DND-41 (cell line): Measurements from ENCODE around the gene DQX1.
A peak's percentile ranks its signal among the peaks of the same experiment; 100 is the strongest.

Experiments
- CTCF ChIP-seq: IDR thresholded peaks from 2 replicates; pipeline ENCODE4 v1.5.1; 2012; ENCODE audit warnings: borderline replicate concordance, low read length, moderate library complexity, mild to moderate bottlenecking; ENCODE audit not compliant: poor library complexity, severe bottlenecking; ENCODE audit errors: extremely low read depth
- EZH2 ChIP-seq: IDR thresholded peaks from 3 replicates; pipeline ENCODE4 v1.6.1; 2012; ENCODE audit warnings: borderline replicate concordance, low read depth, mild to moderate bottlenecking, moderate library complexity, low read length, inconsistent platforms; ENCODE audit not compliant: severe bottlenecking

- peak; percentile 98 for TF ChIP-seq CTCF
- no peak for TF ChIP-seq EZH2
These were observed 18.7 kb downstream of the DQX1 start, which contains the start of gene PCGF1 for GRCh38 chr2:74507145-74507925.
